Endothelial cell of umbilical vein (primary cell): ENCODE data around the gene COX7A2.

ENCODE experiments used
- CTCF ChIP-seq, 2 donors: IDR thresholded peaks; 1 replicate in 1 of 2; 2 replicates in 1 of 2; pipeline ENCODE4 v1.5.1; 2011; ENCODE audit warnings: low read length in 2 of 2, mild to moderate bottlenecking in 2 of 2, moderate library complexity in 2 of 2, control low read depth in 1 of 2, inconsistent platforms in 1 of 2, low read depth in 1 of 2; ENCODE audit not compliant: insufficient read depth in 1 of 2; ENCODE audit errors: extremely low read depth in 1 of 2
- EZH2 ChIP-seq: IDR thresholded peaks from 2 replicates; pipeline ENCODE4 v1.6.1; 2012; ENCODE audit warnings: borderline replicate concordance, low read depth, mild to moderate bottlenecking, moderate library complexity, low read length, inconsistent platforms; ENCODE audit not compliant: severe bottlenecking
- POLR2A ChIP-seq: IDR thresholded peaks from 2 replicates; pipeline ENCODE4 v1.6.1; 2012; ENCODE audit warnings: low read depth, mild to moderate bottlenecking, control low read depth, low read length
- POLR2AphosphoS5 ChIP-seq: IDR thresholded peaks from 2 replicates; pipeline ENCODE4 v1.6.1; 2012; ENCODE audit warnings: low read depth, mild to moderate bottlenecking, control low read depth, low read length, moderate library complexity; ENCODE audit not compliant: insufficient read depth

GRCh38 chr6:75257343-75258087 is 13.9 kb upstream of the COX7A2 start:
- no peak for TF ChIP-seq CTCF (IDR thresholded peaks at IDR 0.05; ENCODE audit: extremely low read depth in 1 of 2, insufficient read depth in 1 of 2, low read depth in 1 of 2, low read length in 2 of 2)
- TF ChIP-seq POLR2A, result no peak
- no peak for TF ChIP-seq POLR2AphosphoS5
- TF ChIP-seq EZH2, result no peak
